ENCODE results near the gene KREMEN2. TPM values are rescaled to one million over a fixed set of nuclear protein-coding genes. Genes with fewer than 3 reads are reported as not detected.
A peak's percentile ranks its signal among the peaks of the same experiment; 100 is the strongest.

KREMEN2 gene
- total RNA-seq, 1 donor from 2014 or later, result 0.50 TPM

GRCh38 chr16:3003582-3004270 is 39.7 kb downstream of the KREMEN2 start:
- peak; percentile 96 for DNase-seq (ENCODE audit: low read depth)

GRCh38 chr16:3004319-3004718 is 40.2 kb downstream of the KREMEN2 start:
- no peak for DNase-seq (ENCODE audit: low read depth)

- DNase-seq (ENCODE audit: low read depth), result no peak
Measured at GRCh38 chr16:3004781-3005284, 40.8 kb downstream of the KREMEN2 start.

- DNase-seq (ENCODE audit: low read depth), result no peak
Measured at GRCh38 chr16:3007059-3007956, 43.2 kb downstream of the KREMEN2 start.

- DNase-seq (ENCODE audit: low read depth), result no peak
Measured at GRCh38 chr16:3007957-3008689, 44.0 kb downstream of the KREMEN2 start.

GRCh38 chr16:3008690-3009037 is 44.6 kb downstream of the KREMEN2 start:
- DNase-seq (ENCODE audit: low read depth), result no peak

GRCh38 chr16:3009568-3010390 is 45.7 kb downstream of the KREMEN2 start:
- DNase-seq (ENCODE audit: low read depth), result peak; percentile 23

GRCh38 chr16:3010510-3010909 is 46.4 kb downstream of the KREMEN2 start:
- no peak for DNase-seq (ENCODE audit: low read depth)

- DNase-seq (ENCODE audit: low read depth), result no peak
Measured at GRCh38 chr16:3012246-3012645, 48.2 kb downstream of the KREMEN2 start.

- no peak for DNase-seq (ENCODE audit: low read depth)
Measured at GRCh38 chr16:3012828-3013420, 48.8 kb downstream of the KREMEN2 start, which contains the start of gene CLDN9. Gene CLDN9, plus strand, starts transcription at chr16:3012923. Its CDS starts 440 bp downstream, at chr16:3013363.

- DNase-seq (ENCODE audit: low read depth), result no peak
Measured at GRCh38 chr16:3013491-3013951, 49.4 kb downstream of the KREMEN2 start.

- DNase-seq (ENCODE audit: low read depth), result no peak
Measured at GRCh38 chr16:3013998-3014690, 50.1 kb downstream of the KREMEN2 start.

- no peak for DNase-seq (ENCODE audit: low read depth)
Measured at GRCh38 chr16:3014971-3015370, 50.9 kb downstream of the KREMEN2 start.

- DNase-seq (ENCODE audit: low read depth), result no peak
Measured at GRCh38 chr16:3015865-3016521, 51.9 kb downstream of the KREMEN2 start.

- DNase-seq (ENCODE audit: low read depth), result no peak
Measured at GRCh38 chr16:3017344-3017743, 53.3 kb downstream of the KREMEN2 start.
